ENCODE results near the gene DNAJB12. TPM values are rescaled to one million over a fixed set of nuclear protein-coding genes. Genes with fewer than 3 reads are reported as not detected.

Gene DNAJB12
- total RNA-seq, 1 donor: 52.5 TPM

DNA sequence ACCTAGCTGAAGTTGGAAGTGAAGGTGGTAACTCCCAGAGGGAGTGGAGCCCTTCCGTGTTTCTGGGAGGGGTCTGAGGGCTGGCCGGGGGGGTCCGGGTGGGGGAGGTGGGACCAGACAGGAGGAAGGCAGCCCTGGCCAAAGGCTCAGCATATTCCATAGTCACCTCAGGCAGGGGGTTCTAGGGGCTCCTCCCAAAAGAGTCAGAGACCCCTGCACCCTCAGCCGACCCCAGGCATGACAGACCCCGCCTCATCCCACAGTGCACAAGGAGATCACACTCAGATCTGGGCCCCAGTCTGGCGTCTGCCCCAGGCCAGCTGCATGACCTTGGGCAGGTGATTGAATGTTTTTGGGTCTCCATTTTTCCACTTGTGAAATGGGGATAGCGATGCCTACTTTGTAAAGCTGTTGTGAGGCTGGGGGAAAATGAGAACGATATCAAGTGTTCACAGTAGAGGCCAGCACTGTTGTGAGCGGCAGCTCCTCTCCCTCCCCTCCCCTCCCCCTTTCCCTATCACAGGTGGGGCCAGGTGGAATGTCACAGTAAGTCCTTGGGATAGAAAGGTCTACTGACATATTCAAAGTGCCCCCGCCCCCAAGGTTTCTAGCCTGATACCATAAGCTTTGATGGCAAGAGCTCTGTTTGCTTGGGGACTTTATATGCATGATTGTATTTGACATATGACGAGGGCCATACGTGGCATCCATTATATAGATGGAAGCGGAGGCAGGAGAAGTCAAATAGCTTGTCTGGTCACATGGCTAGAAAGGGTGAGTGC lies 33.3 kb downstream of the DNAJB12 start:
- peak; percentile 43 for DNase-seq (ENCODE audit: insufficient read length, low spot score, missing footprints)
- Histone ChIP-seq H3K27me3 (ENCODE audit: insufficient read depth, low read length) (no peaks in the 10 kb centered on the region), H3K36me3 (ENCODE audit: insufficient read depth, low read length) (no peaks in the 10 kb centered on the region), H3K4me3 (ENCODE audit: insufficient read depth, low read length) (no peak overlapping the region), H3K4me1 (ENCODE audit: insufficient read depth, low read length) (peaks cover 40% of the 10 kb centered on the region), H3K79me2 (ENCODE audit: insufficient read depth, low read length) (no peaks in the 10 kb centered on the region), H3K27ac (ENCODE audit: low read depth, low read length) (peak overlapping the region; percentile 90), H3K4me2 (ENCODE audit: insufficient read depth, low read length) (peak overlapping the region; percentile 74), H4K20me1 (ENCODE audit: insufficient read depth, low read length) (no peaks in the 10 kb centered on the region), H3K9me3 (ENCODE audit: low read depth, low read length) (no peaks in the 10 kb centered on the region), H2AFZ (ENCODE audit: low read length) (peak overlapping the region; percentile 79)
- TF ChIP-seq, protein P1, sequence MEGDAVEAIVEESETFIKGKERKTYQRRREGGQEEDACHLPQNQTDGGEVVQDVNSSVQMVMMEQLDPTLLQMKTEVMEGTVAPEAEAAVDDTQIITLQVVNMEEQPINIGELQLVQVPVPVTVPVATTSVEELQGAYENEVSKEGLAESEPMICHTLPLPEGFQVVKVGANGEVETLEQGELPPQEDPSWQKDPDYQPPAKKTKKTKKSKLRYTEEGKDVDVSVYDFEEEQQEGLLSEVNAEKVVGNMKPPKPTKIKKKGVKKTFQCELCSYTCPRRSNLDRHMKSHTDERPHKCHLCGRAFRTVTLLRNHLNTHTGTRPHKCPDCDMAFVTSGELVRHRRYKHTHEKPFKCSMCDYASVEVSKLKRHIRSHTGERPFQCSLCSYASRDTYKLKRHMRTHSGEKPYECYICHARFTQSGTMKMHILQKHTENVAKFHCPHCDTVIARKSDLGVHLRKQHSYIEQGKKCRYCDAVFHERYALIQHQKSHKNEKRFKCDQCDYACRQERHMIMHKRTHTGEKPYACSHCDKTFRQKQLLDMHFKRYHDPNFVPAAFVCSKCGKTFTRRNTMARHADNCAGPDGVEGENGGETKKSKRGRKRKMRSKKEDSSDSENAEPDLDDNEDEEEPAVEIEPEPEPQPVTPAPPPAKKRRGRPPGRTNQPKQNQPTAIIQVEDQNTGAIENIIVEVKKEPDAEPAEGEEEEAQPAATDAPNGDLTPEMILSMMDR (IDR thresholded peaks at IDR 0.05; ENCODE audit: extremely low read depth, low read depth, low read length): no peak

DNA sequence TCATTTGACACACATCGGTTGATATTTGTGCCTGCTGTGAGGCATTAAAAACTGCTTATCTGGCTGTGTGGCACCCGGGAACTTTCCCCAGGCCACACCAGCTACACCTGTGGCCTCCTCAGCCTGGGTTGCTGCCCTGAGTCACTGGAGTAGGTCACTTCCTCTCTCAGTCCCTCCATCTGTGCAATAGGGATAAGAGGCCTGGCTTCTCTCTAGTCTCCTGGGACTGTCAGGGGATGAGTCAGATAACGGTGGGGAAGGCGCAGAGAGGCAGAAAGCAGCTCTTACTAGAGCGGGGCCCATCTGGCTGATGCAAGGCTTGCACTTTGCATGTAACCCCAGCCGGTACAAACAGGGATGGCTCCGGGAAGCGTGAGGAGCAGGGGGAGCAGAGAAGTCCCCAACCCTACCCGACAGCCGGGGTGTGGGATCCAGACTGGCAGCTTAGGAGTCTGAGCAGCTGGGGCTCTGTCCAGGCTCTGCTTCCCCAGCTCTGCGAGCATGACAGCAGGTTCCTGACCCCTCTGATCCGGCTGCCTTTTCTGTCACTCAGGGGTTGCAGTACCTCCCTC lies 34.0 kb downstream of the DNAJB12 start:
- Histone ChIP-seq H3K4me3 (ENCODE audit: insufficient read depth, low read length) (no peak overlapping the region), H3K4me2 (ENCODE audit: insufficient read depth, low read length) (peak overlapping the region; percentile 74), H3K27ac (ENCODE audit: low read depth, low read length) (peak overlapping the region; percentile 90), H3K36me3 (ENCODE audit: insufficient read depth, low read length) (no peaks in the 10 kb centered on the region), H3K4me1 (ENCODE audit: insufficient read depth, low read length) (peaks cover 46% of the 10 kb centered on the region), H2AFZ (ENCODE audit: low read length) (peak overlapping the region; percentile 79), H4K20me1 (ENCODE audit: insufficient read depth, low read length) (no peaks in the 10 kb centered on the region), H3K9me3 (ENCODE audit: low read depth, low read length) (no peaks in the 10 kb centered on the region), H3K27me3 (ENCODE audit: insufficient read depth, low read length) (no peaks in the 10 kb centered on the region), H3K79me2 (ENCODE audit: insufficient read depth, low read length) (no peaks in the 10 kb centered on the region)
- TF ChIP-seq, protein P1 (IDR thresholded peaks at IDR 0.05; ENCODE audit: extremely low read depth, low read depth, low read length): no peak
- peak; percentile 100 for DNase-seq (ENCODE audit: insufficient read length, low spot score, missing footprints)

DNA sequence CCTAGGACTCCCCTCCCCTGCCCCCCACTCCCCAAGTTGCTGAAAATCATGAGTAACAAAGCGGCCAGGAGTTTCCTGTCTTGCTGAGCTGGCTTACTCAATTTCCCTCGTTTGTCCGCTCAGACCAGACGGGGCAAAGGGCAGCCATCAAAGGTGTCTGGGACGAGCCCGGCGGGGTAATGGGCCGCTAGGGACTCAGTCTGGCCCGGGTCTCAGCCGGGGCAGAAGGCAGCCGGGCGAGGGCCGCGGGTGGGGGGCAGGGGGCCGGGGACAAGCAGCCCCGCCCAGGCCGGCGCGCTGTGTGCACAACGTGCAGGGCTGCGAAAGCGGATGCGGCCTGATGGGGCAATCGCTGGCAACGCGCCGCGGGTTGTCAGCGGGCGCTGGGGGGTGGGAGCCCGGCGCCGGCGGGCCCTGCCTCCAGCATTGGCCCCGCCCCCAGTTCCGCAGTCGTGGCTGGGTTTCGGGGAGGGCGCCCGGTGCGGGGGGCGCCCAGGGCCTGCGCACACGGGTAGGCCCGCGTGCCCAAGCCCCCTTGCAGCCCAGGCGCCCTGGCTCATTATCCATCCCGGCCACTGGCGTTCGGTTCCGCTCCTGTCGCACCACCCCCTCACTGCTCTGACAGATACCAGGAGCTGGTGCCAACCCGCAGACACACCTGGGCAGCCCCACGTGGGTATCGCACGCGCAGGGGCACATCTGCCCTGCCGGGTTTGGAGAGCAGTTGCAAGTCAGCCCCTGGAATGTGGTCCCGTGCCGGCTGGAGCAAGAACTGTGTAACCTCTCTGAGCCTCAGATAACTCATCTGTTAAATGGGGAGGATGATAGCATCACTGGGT lies 35.1 kb downstream of the DNAJB12 start:
- no peaks in the 10 kb centered on the region for H4K20me1 ChIP-seq (ENCODE audit: insufficient read depth, low read length)
- peak overlapping the region; percentile 67 for H3K4me3 ChIP-seq (ENCODE audit: insufficient read depth, low read length)
- peaks cover 46% of the 10 kb centered on the region for H3K4me1 ChIP-seq (ENCODE audit: insufficient read depth, low read length)
- TF ChIP-seq, protein P1 (IDR thresholded peaks at IDR 0.05; ENCODE audit: extremely low read depth, low read depth, low read length): no peak
- no peaks in the 10 kb centered on the region for H3K9me3 ChIP-seq (ENCODE audit: low read depth, low read length)
- H3K79me2 ChIP-seq (ENCODE audit: insufficient read depth, low read length): no peaks in the 10 kb centered on the region
- DNase-seq (ENCODE audit: insufficient read length, low spot score, missing footprints): peak; percentile 98
- H3K4me2 ChIP-seq (ENCODE audit: insufficient read depth, low read length): peak overlapping the region; percentile 74
- no peaks in the 10 kb centered on the region for H3K27me3 ChIP-seq (ENCODE audit: insufficient read depth, low read length)
- peak overlapping the region; percentile 90 for H3K27ac ChIP-seq (ENCODE audit: low read depth, low read length)
- no peaks in the 10 kb centered on the region for H3K36me3 ChIP-seq (ENCODE audit: insufficient read depth, low read length)
- H2AFZ ChIP-seq (ENCODE audit: low read length): peak overlapping the region; percentile 64

All from osteoblast (primary cell).